CD4-positive, alpha-beta T cell (primary cell): ENCODE results near the gene AREG. TPM values are rescaled to one million over a fixed set of nuclear protein-coding genes. Genes with fewer than 3 reads are reported as not detected.

ENCODE experiments used
- ATAC-seq: fragments of 200-7000 bp; cut with Tn5 transposase; one replicate; pipeline ENCODE4 v1.10.0; 2022; ENCODE audit warnings: mild to moderate bottlenecking; ENCODE audit not compliant: poor library complexity
- CTCF ChIA-PET: fragments of 350-600 bp; sonication (Branson Sonifier 250); formaldehyde crosslinking; loops from one replicate; lab custom pipeline; 2021; ENCODE audit warnings: antibody characterized with exemption, inconsistent platforms; lab: Charles Lee
- POLR2A ChIA-PET: fragments of 350-600 bp; sonication (Branson Sonifier 250); formaldehyde crosslinking; loops from one replicate; lab custom pipeline; 2021; ENCODE audit warnings: antibody characterized with exemption, inconsistent platforms; lab: Charles Lee
- DNase-seq, 14 experiments: peaks; one replicate each; pipeline ENCODE4 v3.0.0-alpha.2; 2013 to 2020; ENCODE audit warnings: mixed read lengths in 2 of 14
- H3K27ac ChIP-seq, 2 donors: one replicate each; pipeline versions ENCODE4 v1.5.1 to v1.7.0; 2013; ENCODE audit warnings: low read length in 2 of 2, low read depth in 1 of 2, mild to moderate bottlenecking in 1 of 2
- H3K27me3 ChIP-seq, 2 experiments: 1 replicate in 1 of 2; 2 replicates in 1 of 2; pipeline versions ENCODE4 v1.6.1 to v1.7.0; 2013; ENCODE audit warnings: low read length in 2 of 2, control low read depth in 1 of 2, mild to moderate bottlenecking in 1 of 2, moderate library complexity in 1 of 2; ENCODE audit not compliant: insufficient read depth in 2 of 2, control insufficient read depth in 1 of 2
- H3K36me3 ChIP-seq: one replicate; pipeline ENCODE4 v1.6.1; 2013; ENCODE audit warnings: low read length, control low read depth; ENCODE audit not compliant: insufficient read depth
- H3K4me1 ChIP-seq: one replicate; pipeline ENCODE4 v1.6.1; 2013; ENCODE audit warnings: low read length, control low read depth; ENCODE audit not compliant: insufficient read depth
- H3K4me3 ChIP-seq: one replicate; pipeline ENCODE4 v1.5.1; 2013; ENCODE audit warnings: mild to moderate bottlenecking, low read length, moderate library complexity
- H3K9me3 ChIP-seq, 2 experiments: 1 replicate in 1 of 2; 2 replicates in 1 of 2; pipeline versions ENCODE4 v1.6.1 to v1.7.0; 2013; ENCODE audit warnings: low read length in 2 of 2, mild to moderate bottlenecking in 2 of 2, control low read depth in 1 of 2, moderate library complexity in 1 of 2; ENCODE audit not compliant: control insufficient read depth in 1 of 2, insufficient read depth in 1 of 2
- H3K27ac Mint-ChIP-seq: one replicate; pipeline ENCODE4 v1.8.0; 2020; ENCODE audit warnings: mixed read lengths
- H3K27me3 Mint-ChIP-seq: one replicate; pipeline ENCODE4 v1.8.0; 2021; ENCODE audit warnings: mixed read lengths
- H3K36me3 Mint-ChIP-seq: one replicate; pipeline ENCODE4 v1.8.0; 2021; ENCODE audit warnings: low read depth, mixed read lengths
- H3K4me1 Mint-ChIP-seq: one replicate; pipeline ENCODE4 v1.8.0; 2021; ENCODE audit warnings: low read depth, mixed read lengths
- H3K4me3 Mint-ChIP-seq: one replicate; pipeline ENCODE4 v1.8.0; 2020; ENCODE audit warnings: mild to moderate bottlenecking, mixed read lengths
- H3K9me3 Mint-ChIP-seq: one replicate; pipeline ENCODE4 v1.8.0; 2020; ENCODE audit warnings: mixed read lengths
- intact Hi-C, 2 experiments: fragments of 100-400 bp; cut with DNase I in 1 of 2; cut with micrococcal nuclease in 1 of 2; formaldehyde crosslinking; loops; one replicate each; pipeline versions ENCODE4 v1.15.1 to v1.9.0; 2023 to 2025; cut with DNase I, micrococcal nuclease
- total RNA-seq, 174 experiments: library from RNA in 2 of 174; stranded (reverse) in 2 of 174; gene quantifications; one replicate each; pipeline ENCODE4 v1.2.3 and lab custom pipeline; 2021 to 2026
- TF ChIP-seq, protein P1 (sequence below): fragments of 200-600 bp; IDR thresholded peaks from one replicate; pipeline ENCODE4 v1.8.0; 2022; ENCODE audit warnings: antibody characterized with exemption, mild to moderate bottlenecking

AREG gene
- total RNA-seq, 2 experiments from 2014 or later = 57.9 to 63.8 TPM

DNA sequence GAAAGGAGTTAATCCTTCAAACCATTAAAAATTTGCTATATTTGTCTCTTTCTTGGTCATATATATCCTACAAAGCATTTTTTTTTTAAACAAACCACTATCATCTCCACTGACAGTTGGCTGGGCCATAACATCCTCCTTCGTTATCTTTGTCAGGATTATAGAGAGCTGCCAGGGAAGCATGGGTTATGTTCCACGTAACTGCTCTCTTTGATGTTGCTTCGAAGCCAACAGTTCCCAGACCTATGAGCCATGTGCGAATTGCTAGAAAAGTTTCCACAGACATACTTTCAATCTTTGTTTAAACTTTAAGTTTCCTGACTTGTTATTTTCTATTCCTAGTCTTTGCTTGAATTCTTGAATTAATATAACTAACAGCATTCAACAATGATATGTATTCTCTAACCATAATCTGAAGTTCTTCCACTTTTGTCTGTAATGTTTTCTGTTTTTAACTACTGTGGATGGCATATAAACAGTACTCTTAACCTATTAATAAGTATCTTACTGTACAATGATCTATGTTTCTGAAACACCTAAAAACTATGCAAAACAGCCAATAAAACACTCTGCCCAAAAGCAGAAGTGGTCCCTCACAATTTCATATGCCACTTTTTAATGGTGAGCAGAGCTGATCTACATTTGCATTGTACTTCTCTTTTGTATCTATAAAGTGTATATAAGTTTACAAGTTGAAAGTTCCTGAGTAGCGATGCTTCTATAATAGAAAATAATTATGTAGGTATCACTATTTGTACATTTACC lies 42.1 kb upstream of the AREG start:
- H3K9me3 Mint-ChIP-seq = no peaks in the 10 kb centered on the region
- no peak for DNase-seq
- no peaks in the 10 kb centered on the region for H3K27me3 ChIP-seq
- no peak overlapping the region for H3K4me3 ChIP-seq
- H3K36me3 ChIP-seq = no peaks in the 10 kb centered on the region
- H3K4me3 Mint-ChIP-seq = no peak overlapping the region
- ChIA-PET POLR2A (interaction anchor here (1.1 kb wide), 1 partner anchor 43 kb away, joined by 4 read pairs; no protein-coding TSS in a partner anchor), CTCF (no interaction called here)
- ATAC-seq = no peak
- peaks cover 5% of the 10 kb centered on the region for H3K36me3 Mint-ChIP-seq
- H3K27ac Mint-ChIP-seq = no peak overlapping the region
- TF ChIP-seq, protein P1, sequence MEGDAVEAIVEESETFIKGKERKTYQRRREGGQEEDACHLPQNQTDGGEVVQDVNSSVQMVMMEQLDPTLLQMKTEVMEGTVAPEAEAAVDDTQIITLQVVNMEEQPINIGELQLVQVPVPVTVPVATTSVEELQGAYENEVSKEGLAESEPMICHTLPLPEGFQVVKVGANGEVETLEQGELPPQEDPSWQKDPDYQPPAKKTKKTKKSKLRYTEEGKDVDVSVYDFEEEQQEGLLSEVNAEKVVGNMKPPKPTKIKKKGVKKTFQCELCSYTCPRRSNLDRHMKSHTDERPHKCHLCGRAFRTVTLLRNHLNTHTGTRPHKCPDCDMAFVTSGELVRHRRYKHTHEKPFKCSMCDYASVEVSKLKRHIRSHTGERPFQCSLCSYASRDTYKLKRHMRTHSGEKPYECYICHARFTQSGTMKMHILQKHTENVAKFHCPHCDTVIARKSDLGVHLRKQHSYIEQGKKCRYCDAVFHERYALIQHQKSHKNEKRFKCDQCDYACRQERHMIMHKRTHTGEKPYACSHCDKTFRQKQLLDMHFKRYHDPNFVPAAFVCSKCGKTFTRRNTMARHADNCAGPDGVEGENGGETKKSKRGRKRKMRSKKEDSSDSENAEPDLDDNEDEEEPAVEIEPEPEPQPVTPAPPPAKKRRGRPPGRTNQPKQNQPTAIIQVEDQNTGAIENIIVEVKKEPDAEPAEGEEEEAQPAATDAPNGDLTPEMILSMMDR = no peak
- H3K9me3 ChIP-seq = peaks cover 0 to 6% of the 10 kb centered on the region in 2 experiments
- no peak overlapping the region for H3K27ac ChIP-seq
- no peaks in the 10 kb centered on the region for H3K27me3 Mint-ChIP-seq
- intact Hi-C loops = loop anchor here in 1 of 2 experiments (5.0 kb wide), 1 partner anchor 39 kb away; no protein-coding TSS in a partner anchor
- H3K4me1 ChIP-seq = no peaks in the 10 kb centered on the region
- H3K4me1 Mint-ChIP-seq = peaks cover 7% of the 10 kb centered on the region

- H3K9me3 ChIP-seq = no peaks in the 10 kb centered on the region
- CTCF ChIA-PET = no interaction called here
- no peak for DNase-seq
- no peak overlapping the region for H3K27ac ChIP-seq
- Mint-ChIP-seq H3K9me3 (no peaks in the 10 kb centered on the region), H3K4me1 (no peaks in the 10 kb centered on the region), H3K4me3 (no peak overlapping the region), H3K36me3 (no peaks in the 10 kb centered on the region), H3K27ac (no peak overlapping the region), H3K27me3 (no peaks in the 10 kb centered on the region)
- POLR2A ChIA-PET = no interaction called here
- no peaks in the 10 kb centered on the region for H3K4me1 ChIP-seq
- H3K4me3 ChIP-seq = no peak overlapping the region
- ATAC-seq = no peak
- intact Hi-C loops = no loop called here
- H3K36me3 ChIP-seq = no peaks in the 10 kb centered on the region
- TF ChIP-seq, protein P1 = no peak
- H3K27me3 ChIP-seq = no peaks in the 10 kb centered on the region
Measured at GRCh38 chr4:74407891-74408290, 37.0 kb upstream of the AREG start.

GRCh38 chr4:74408639-74409038 lies 36.3 kb upstream of the AREG start:
- H3K4me3 Mint-ChIP-seq = no peak overlapping the region
- Histone ChIP-seq H3K27me3 (no peaks in the 10 kb centered on the region), H3K9me3 (no peaks in the 10 kb centered on the region), H3K36me3 (no peaks in the 10 kb centered on the region), H3K4me1 (no peaks in the 10 kb centered on the region), H3K27ac (no peak overlapping the region), H3K4me3 (no peak overlapping the region)
- ChIA-PET CTCF (no interaction called here), POLR2A (no interaction called here)
- TF ChIP-seq, protein P1 = no peak
- DNase-seq (no peak), ATAC-seq (no peak)
- H3K27me3 Mint-ChIP-seq = no peaks in the 10 kb centered on the region
- no peaks in the 10 kb centered on the region for H3K4me1 Mint-ChIP-seq
- H3K36me3 Mint-ChIP-seq = no peaks in the 10 kb centered on the region
- H3K27ac Mint-ChIP-seq = no peak overlapping the region
- H3K9me3 Mint-ChIP-seq = no peaks in the 10 kb centered on the region
- intact Hi-C loops = no loop called here
